ENCODE measurements around the gene ALDOB.

DNA sequence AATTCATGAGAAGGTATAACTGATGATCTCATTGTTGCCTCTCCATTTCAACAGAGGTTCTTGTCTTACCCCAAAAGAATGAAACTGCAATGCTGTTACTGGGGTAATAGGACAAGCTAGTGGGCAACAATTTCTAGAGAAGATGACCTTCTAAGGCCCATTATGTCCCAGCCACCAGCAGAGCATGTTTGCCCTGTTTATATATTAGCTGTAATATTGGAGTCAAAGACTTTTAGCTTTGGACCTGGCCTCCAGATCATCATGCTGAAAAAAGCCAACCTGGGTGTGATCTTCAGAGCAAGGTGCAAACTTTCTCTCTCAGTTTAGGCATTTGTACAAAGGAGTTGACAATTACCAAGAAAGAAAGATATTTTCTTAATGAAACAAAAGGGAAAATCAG is 3.4 kb downstream of the ALDOB start:
- TF ChIP-seq CTCF (IDR thresholded peaks at IDR 0.05), result no peak
- no peak for TF ChIP-seq POLR2AphosphoS5 (IDR thresholded peaks at IDR 0.05)
- TF ChIP-seq POLR2A (IDR thresholded peaks at IDR 0.05), result no peak
